Stimulated activated CD4-positive, alpha-beta T cell treated with anti-CD3 and anti-CD28 coated beads, TNF-alpha, amount 100 ng/mL, for 4 hours (primary cell): ENCODE results near the gene PADI4.
"Not testable (repeated sequence)": the region's sequence is repeated elsewhere in the genome, so short reads cannot be mapped to it uniquely, and the experiment has no call there.

Source experiments
- DNase-seq, 3 experiments: peaks; one replicate each; pipeline ENCODE4 v3.0.0-alpha.2; 2020; ENCODE audit warnings: low read depth in 3 of 3

The PADI4 gene

DNA sequence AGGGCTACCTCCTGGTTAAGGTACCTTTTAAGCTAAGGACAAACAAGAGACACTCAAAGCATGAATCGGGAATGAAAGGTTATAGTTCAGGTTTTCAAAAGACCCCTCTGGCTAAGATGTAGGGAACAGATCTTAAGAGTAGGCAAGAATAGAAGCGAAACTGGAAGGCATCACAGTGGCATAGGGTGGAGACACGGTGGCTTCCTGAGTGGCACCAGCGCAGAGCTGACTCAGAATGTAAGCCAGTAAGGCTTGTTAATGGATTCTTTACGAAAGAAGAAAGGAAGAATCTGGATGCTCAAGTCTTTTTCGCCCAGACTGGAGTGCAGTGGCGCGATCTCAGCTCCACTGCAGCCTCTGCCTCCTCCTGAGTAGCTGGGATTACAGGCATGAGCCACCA lies 85.2 kb downstream of the PADI4 start:
- DNase-seq: no peak

DNA sequence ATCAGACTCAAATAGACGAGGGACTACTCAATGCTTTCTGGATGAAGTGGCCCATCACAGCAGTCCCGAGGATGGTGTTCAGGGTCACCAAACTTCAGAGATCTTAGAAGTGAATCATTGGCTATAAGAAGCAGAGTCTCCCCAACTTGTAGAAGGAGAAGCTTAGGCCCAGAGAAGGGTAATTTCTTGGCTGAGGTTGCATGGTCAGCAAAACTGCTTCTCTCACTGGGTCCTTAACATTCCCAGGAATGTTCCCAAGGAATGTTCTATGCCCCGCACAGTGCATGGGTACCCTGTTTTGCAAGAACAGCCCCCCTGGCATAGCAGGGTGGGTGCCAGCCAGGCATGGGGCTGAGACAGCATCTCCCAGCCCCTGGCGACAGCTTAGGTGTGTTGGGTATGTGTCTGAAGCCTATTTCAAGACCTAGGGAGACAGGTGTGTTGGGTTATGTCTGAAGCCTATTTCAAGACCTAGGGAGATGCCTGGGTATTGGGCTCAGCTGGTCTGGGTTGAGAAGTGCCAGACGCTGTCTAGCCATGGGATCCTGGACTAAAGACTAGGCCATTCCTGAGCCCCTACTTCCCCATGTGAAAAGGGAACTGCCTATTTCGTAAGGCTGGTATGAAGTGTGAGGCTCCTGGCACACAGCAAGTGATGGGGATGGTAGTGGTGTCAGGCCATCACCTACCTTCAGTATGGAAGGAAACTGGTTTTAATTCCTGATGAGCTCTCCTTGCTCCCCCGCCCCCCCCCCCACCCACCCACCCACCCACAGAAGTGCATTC lies 90.1 kb downstream of the PADI4 start:
- DNase-seq: no peak

DNA sequence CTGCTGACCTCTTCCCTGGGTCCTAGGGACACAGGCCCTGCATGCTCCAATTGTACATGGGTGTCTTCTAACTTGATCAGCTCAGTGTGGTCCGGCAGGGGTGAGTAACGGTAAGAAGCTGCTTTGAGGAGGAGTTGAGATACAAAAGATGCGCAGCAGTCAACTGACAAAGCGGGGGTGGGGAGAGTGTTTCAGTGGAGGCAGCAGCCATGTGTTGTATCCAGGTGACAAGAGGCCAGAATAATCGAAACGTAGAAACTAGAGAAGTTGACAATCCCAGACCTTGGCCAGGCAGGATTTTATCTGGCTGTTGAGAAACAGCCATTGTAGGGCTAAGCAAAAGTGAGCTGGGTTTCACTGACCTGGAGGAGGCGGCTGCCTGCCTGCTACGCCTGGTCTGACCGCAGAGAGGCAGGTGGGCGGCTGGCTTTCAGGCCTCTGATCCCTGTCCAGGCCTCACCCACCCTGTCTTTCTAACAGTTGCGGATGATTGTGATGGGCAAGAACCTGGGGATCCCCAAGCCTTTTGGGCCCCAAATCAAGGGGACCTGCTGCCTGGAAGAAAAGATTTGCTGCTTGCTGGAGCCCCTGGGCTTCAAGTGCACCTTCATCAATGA lies 92.8 kb downstream of the PADI4 start:
- DNase-seq: no peak

DNA sequence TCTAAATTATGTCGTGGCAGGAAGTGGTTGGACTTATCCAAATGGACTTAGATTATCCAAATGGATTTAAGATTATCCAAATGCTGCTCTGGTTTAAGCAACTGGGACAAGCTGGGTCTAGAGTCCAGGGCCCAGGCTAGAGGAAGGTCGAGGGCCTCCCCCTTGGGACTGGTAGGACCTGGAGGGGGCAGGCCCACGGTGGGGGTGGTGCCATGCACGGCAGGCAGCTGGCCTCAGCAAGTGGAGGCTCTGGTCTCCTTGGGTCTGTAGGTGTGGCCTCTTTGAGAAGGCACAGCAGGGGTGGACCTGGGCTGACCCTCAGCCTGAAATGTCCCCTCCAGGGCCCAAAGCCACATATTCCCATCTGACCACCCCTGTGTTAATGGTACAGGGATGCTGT lies 93.8 kb downstream of the PADI4 start:
- DNase-seq: no peak

DNA sequence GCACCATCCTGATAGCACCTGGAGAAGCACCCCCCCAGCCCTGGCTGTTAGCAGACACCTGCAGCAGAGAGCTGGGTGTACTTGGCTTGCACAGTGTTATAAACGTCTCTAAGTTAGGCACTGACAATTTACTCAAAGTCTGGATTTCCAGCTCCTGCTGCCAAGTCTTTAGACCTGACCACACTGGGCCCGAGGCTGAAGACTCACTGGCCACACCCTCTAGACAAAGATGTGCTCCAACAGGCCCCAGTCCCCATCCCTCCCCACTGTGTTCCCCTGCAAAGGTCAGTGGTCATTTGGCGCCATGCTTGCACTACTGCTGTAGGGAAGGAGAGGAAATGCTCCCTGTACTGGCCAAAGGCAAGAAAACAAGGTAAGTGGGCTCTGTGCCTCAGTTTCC lies 95.1 kb downstream of the PADI4 start:
- DNase-seq: no peak

DNA sequence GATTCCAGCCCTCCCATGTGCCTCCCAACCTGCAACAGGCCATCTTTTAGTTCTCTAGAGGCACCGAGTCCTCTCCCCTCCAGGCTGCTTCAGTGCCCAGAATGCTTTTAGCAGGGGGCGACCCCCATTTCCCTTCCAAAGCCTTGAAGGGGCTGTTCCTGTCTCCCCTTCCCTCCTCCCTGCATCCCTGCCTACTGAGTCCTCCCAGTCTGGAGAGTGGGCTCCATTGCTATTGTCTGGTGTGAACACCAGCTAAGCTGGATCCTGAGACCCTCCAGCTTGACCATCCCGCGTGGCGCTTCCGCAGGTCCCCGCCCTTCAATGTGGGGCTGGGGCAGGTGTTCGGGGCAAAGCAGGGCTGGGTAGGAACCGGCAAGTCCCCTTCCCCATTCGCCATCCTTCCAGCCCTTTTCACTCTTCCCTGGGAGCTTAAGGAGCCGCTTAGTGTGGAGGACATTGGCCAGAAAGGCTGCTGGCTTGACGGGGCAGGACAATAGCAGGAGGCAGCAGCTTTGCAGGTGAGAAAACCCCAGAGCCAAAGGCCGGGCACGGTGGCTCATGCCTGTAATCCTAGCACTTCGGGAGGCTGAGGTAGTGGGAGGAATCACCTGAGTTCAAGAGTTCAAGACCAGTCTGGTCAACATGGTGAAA lies 96.2 kb downstream of the PADI4 start:
- no peak for DNase-seq

DNA sequence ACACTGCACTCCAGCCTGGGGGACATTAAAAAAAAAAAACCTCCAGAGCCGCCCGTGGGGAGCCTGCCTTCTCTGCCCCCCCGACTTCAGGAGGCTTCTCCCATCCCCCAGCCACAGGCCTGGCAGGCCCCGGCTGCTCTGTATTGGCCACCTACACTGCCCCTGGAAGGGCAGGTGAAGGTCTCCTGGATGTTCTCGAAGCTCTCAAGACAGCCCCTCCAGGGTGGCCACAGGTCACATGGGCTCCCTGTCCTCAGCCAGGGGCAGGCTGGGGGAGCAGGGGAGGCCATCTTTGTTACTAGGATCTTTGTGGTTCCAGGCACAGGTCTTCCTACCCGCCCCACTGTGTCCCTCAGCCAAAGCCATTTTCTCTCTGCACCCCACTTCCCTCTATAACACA lies 96.8 kb downstream of the PADI4 start:
- no peak for DNase-seq

DNA sequence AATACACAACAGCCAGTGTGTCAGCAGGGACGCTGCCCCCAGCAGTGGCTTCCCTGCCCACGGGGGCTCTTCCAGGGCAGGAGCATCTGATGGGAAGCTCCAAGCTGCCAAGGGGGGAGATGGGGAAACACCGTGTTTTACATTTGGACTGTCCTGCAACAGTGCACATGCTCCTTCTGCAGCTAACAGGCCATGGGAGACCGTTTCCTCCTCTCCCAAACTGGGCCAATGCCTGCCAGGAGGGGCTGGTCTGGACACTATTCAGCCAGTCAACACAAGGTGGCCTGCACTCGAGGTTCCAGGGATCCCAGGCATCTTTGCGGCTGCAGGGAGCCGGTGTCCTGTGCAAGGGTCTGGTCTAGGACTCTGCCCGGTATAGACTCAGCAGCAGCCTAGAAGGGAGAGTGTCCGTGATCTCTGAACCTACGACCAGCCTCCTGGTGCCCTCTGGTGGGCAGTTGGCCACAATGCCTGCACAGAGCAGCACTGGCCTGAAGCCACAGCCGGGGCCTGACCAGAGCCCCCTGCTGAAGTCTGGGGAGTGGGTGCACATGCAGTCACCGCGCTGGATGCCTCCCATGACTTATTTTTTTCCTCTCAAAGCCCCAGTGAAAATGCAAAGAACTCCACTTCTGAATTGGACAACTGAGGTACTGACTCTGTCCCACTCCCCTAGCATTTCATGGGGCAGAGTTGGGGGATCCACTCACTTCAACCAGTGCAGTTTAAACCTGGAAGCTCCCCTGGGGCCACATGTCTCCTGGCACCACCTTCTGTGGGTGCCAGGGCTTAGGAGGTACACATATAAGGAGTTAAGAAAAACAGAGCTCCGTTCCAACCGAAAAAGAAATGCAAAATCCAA lies 98.1 kb downstream of the PADI4 start:
- DNase-seq: peak in 1 of 3 experiments; percentile 14

DNA sequence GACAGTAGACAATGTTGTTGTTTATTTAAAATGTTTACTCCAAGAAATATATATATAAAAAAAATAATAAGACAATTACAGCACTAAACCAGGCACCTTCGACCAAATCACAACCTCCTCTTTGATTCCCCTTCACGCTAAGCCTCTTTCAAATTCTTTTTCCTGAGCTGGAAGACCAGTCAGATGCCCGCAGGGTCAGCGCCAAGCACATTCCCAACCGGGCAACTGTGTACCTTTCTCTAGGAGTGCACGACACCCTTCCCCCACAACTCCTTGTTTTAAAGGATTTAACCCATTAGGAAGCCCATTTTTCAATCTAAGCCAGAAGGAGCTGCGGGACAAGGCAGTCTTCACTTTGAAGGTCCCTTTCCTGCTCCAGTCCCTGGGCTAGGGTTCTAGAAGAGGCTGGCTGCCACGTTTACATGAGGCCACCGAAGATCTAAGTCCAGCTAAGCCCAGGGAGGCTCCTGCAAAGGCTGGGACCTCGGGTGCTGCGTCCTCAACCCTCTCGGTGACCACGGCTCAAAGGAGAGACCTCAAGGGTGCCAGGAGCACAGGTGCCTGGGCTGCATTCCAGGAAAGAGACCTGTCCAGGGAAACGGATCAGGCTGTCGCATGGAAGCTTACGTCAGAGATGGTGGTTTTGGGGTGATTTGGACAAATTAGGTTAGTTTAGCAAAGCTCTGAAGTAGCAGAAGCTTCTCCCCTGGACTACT lies 98.9 kb downstream of the PADI4 start:
- not testable (repeated sequence) for DNase-seq

DNA sequence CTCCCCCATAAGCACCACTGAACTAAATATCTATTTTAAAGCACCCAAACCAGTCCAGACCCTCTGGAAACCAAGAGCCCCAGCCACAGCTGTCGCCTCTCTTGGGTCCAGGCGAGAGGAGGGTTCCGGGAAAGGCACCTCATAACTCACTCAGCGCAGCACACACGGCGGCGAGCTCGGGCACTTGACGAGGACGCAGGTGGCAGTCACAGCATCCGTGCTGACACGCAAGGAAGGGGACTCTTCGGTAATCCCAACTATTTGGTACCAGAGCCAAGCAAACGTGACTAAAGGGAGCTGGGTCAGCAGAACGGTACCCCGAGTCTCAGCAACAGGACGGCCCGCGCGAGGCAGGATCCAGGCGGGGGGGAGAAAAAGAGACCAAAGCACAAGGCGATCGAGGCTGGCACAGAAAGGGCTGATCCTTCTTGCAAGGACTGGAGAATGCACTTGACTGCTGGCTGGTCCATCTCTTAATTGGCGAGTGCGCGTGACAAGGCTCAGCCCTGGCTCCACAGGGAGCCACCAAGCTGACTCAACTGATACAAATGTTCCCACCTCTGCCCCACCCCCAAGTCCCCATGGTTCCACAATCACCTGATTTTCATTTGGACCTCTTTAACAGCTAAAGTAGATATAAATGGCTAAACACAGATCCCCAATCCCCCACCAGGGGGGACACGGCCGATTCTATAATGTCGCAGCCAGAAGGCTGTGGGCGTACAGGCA lies 100.0 kb downstream of the PADI4 start:
- not testable (repeated sequence) for DNase-seq

DNA sequence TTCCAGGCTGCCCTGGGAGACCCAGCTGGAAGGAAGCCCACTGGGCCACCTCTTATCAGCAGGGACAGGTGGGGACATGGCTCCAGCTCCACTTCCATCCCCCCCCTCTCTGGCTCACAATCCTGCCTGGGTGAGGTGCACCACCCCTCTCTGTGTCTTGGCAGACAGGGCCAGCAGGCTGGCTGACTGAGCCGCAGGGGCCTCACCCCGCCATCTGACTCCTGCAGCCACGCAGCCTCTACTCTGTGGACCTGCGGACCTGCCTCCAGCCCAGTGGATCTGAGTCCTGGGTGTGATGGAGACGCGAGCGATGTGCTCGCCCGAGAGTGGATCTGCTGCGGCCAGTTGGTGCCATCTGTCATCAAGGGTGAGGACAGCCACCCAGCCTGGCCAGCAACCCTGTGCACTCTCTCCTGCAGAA lies 101.4 kb downstream of the PADI4 start:
- no peak for DNase-seq

DNA sequence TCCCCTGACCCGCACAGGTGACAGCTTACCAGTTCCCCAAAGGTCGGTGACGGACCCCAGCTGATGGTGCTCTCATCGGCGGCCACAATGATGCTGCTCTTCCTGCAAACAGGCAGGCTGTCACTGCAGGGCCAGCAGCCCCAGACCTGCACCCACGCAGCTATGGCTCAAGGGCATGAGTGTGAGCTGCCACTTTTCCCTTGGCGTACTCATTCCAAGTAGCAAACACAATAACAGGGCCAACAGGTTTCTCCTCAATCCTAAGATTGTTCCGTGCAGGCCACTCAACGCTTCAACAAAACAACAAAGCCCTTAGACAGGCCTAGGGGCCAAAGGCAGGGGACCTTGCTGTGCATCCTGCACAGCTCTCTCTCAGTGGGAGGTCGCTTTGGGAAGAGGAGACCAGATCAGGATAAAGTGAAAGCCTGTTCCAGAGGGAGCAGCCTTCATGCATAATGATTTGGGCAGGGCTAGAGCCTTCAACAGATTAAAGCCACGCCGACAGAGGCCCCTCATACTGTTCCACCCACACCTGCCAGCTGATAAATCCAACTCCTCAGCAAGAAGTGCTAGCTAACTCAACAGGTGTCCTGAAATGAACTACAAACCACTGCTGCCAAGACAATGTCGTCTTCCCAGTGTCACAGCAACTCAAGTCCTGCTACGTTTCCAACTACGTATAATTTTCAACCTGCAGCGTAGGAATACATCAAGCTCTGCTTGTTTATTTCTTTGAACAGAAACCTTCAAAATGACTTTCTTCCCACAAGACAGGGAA lies 104.3 kb downstream of the PADI4 start:
- DNase-seq: no peak
